HG02981 (cell line): ENCODE results near the gene TAF11L4.
"Not testable (repeated sequence)": the region's sequence is repeated elsewhere in the genome, so short reads cannot be mapped to it uniquely, and the experiment has no call there.

ENCODE experiments used
- ATAC-seq: cut with Tn5 transposase; IDR thresholded peaks from one replicate; pipeline ENCODE4 v1.9.1; 2021; ENCODE audit warnings: mild to moderate bottlenecking, moderate library complexity; ENCODE audit not compliant: unreplicated experiment

Gene TAF11L4

DNA sequence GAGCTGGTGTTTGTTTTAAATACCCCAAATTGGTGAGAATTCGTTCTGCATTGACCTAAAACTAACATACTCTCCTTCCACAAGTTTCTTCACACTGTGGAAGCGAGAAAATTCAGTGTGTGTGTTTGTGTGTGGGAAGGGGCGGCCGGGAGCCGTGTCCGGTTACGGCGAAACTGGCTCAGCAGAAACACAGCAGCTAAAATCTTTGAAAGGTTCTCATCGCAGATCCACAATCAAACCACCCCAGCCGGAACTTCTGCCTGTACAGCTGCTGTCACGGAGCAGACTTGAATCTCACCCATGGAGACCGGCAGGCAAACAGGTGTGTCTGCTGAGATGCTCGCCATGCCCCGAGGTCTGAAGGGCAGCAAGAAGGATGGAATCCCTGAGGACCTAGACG, at the start of gene TAF11L4:
TAF11L4 (plus strand) TSS at position 301 of the 400 bp plus-strand sequence.
- not testable (repeated sequence) for ATAC-seq

DNA sequence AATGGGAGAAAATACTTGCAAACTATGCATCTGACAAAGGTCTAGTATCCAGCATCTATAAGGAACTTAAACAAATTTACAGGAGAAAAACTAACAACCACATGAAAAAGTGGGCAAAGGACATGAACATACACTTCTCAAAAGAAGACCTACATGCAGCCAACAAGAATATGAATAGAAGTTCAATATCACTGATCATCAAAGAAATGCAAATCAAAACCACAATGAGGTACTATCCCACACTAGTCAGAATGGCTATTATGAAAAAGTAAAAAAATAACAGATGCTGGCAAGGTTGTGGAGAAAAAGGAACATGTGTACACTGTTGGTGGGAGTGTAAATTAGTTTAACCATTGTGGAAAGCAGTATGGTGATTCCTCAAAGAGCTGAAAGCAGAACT, 46.5 kb upstream of the TAF11L4 start:
- ATAC-seq = not testable (repeated sequence)

DNA sequence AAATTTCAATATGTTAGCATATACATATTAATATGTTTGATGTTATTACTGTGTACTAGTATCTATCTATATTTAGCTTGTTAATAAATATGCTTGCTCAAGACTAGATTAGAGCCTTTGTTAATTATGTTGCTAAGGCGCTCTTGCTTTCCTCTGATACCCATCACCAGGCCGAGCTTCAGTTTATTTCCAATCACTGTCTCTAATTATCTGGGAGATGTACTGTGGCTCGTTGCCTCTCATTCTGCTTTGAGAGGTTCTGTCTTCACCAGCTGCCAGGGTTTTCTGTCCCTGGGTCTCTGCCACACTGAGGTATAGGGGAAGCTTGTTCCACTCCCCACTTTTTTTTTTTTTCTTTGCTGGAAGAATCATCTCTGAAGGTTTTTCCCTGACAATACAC, 44.6 kb upstream of the TAF11L4 start:
- no peak for ATAC-seq

DNA sequence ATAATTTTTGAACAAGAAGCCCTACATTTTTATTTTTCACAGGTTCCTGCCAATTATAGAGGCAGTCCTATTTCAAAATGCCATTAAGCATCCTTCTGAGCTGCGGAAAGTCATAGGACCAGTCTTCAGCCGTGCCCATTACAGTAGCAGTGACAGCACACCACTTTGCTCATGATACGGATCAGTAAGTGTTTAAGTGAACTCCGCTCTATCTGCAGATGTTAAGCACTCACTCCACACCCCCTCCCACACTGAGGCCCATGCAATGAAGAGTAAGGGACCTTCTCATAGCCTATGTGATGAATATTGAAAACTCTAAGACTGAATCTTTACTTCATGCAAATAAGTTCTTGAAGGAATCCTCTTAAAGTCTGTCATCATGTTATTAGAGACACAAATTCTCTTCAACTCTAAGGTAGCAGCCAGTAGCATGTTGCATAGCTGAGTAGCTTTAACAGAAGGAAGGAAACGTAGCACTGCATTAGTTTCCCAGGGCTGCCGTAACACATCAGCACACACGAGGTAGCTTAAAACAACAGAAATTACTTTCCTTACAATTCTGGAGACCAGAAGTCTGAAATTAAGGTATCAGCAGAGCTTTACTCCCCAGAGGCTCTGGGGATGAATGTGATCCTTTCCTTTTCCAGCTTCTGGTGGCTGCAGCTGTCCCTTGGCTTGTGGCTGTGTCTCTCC, 43.9 kb upstream of the TAF11L4 start:
- no peak for ATAC-seq

DNA sequence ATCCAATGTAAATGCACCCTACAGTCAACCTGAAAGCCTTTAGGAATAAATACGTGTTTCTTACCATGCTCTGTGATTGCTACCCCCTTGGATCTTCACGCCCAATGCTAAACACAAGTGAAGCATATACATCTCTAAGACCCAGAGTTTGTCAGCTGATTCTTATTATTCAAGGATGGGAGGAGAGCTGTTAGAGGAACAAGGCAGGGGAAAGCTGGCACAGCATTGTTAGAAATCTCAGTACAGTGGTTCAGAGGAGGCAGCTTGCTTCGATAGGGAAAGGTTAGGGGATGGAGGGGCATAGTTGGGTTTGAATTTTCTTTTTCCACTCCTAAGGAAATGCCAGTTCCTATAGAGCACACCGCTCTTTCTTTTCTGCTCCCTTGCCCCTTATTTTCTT, 40.2 kb upstream of the TAF11L4 start:
- no peak for ATAC-seq

DNA sequence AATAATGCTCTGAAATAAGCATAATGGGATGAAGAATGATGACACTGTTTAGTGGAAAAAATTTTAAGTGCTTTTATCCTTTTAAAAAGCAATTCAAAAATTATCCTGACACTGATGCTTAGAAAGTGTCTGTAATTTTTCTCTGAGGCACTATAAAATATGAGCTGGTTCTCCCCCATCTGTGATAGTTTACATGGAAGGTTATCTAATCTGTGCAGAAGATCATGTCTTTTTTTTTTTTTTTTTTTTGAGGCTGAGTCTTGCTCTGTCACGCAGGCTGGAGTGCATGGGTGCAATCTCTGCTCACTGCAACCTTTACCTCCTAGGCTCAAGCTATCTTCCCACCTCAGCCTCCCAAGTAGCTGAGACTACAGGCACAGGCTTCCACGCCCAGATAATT, 38.8 kb upstream of the TAF11L4 start:
- no peak for ATAC-seq

DNA sequence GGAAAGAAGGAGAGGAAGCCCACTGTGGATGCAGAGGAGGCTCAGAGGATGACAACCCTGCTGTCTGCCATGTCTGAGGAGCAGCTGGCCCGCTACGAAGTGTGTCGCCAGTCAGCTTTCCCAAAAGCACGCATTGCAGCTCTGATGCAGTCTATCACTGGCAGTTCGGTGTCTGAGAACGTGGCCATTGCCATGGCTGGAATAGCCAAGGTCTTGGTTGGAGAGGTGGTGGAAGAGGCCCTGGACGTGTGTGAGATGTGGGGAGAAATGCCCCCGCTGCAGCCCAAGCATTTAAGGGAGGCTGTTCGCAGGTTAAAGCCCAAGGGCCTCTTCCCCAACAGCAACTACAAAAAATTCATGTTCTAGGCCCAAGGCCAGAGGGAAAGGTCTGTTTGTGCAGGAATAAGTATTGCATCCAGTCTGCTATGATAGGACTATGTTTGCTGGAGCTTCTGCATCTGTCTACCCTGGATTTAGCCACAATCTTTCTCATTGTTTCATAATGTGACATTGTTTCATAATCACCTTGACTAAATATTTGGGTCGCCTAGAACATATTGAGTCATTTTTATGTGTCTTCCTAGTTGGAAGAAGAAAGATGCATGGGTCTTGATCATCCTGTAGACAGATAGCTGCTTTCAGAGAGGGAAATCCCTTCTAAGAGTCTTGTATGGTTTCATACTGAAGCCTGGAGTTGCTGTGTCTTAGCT, 35.0 kb upstream of the TAF11L4 start:
- not testable (repeated sequence) for ATAC-seq

DNA sequence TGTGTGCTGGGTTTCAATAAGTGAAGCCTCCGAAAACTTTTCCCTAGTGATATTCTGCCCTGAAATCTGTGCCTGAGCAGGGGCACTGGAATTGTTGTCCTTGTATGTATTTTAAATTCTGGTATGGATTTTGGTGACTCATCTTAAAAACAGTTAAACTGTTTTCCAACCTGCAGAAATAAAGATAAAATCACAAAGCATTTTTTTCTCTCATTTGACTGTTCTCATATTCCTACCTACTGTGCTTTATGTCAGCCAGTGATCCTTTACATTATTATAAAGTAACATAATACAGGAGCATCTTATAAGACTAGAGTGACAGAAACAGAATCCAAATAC, 34.5 kb upstream of the TAF11L4 start:
- no peak for ATAC-seq

DNA sequence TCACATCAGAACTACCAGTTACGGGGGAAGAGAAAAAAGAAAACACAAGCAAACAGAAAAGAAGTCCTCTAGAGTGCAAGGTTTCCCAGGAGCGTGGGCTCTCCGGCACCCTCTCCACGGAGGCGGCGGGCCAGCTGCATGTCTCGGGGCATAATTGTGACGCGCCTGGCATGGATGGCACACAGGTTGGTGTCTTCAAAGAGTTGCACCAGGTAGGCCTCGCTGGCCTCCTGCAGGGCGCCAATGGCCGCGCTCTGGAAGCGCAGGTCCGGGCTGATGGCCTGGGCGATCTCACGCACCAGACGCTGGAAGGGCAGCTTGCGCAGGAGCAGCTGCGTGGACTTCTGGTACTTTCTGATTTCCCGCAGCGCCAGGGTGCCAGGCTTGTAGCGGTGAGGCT, 30.3 kb upstream of the TAF11L4 start:
- not testable (repeated sequence) for ATAC-seq

DNA sequence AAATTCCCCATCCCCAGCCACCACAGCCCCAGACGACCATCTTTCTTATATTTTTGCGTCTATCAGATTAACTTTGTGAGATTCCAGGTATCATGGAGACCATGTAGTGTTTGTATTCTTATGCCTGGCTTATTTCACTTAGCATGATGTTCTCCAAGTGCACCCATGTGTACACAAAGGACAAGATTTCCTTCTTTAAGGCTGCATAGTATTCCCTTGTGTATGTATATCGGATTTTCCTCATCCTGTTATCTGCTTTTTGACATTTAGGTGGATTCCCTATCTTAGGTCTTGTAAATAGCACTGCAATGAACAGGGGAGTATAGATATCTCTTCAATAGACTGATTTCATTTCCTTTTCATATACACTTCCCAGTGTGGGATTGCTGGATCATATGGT, 28.8 kb upstream of the TAF11L4 start:
- no peak for ATAC-seq

DNA sequence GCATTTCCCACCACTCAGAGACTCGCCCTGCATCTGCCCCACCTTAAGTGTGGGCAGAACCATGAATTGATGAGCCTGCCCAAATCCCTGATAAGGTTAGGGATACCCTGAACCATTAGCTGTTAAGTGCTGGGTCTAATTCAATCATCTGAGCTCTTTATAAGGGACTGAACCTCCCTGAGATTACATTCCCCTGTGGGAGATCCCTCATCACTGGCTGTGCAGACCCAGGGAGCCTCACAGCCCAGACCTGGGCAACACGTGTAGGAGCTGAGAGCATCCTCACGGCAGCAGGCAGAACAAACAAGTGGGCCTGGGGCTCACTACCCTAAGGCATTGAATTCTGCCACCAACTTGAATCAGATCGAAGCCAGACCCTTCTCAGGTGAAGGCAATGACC, 24.2 kb upstream of the TAF11L4 start:
- no peak for ATAC-seq

DNA sequence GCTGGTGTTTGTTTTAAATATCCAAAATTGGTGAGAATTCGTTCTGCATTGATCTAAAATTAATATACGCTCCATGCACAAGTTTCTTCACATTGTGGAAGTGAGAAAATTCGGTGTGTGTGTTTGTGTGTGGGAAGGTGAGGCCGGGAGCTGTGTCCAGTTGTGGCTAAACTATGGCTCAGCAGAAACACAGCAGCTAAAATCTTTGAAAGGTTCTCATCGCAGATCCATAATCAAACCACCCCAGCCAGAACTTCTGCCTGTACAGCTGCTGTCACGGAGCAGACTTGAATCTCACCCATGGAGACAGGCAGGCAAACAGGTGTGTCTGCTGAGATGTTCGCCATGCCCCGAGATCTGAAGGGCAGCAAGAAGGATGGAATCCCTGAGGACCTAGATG, 23.7 kb upstream of the TAF11L4 start, which contains the start of gene TAF11L2:
TAF11L2 (plus strand) TSS at position 301 of the 400 bp plus-strand sequence.
- ATAC-seq = not testable (repeated sequence)

DNA sequence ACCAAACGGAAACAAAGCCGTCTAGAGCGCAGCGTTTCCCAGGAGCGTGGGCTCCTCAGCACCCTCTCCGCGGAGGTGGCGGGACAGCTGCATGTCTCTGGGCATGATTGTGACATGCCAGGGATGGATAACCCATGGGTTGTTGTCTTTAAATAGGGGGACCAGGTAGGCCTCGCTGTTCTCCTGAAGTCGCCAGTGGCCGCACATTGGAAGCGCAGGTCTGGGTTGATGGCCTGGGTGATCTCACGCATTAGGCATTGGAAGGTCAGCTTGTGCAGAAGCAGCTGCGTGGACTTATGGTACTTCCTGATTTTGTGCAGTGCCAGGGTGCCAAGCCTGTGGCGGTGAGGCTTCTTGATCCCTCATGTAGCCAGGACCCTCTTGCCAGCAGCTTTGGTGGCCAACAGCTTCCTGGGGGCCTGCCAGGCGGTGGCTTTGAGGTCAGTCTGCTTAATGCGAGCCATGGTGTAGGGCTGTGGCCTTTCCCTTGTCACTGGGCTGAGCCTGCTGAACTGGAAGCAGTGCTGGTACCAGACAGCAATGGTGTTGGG, 9.8 kb upstream of the TAF11L4 start:
- ATAC-seq = no peak

DNA sequence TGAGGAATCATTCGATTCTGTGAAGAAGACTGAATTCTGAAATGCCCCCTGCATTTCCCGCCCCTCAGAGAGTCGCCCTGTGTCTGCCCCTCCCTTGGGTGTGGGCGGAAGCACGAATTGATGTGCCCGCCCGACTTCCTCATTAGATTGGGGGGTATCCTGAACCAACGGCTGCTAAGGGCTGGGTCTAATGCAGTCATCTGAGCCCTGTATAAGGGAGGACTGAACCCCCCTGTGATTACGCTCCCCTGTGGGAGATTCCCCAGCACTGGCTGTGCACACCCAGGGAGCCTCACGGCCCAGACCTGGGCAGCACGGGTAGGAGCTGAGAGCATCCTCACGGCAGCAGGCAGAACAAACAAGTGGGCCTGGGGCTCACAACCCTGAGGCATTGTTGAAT, 4.1 kb upstream of the TAF11L4 start:
- not testable (repeated sequence) for ATAC-seq

DNA sequence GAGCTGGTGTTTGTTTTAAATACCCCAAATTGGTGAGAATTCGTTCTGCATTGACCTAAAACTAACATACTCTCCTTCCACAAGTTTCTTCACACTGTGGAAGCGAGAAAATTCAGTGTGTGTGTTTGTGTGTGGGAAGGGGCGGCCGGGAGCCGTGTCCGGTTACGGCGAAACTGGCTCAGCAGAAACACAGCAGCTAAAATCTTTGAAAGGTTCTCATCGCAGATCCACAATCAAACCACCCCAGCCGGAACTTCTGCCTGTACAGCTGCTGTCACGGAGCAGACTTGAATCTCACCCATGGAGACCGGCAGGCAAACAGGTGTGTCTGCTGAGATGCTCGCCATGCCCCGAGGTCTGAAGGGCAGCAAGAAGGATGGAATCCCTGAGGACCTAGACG, 3.5 kb upstream of the TAF11L4 start, which contains the start of gene TAF11L3:
TAF11L3 (plus strand) TSS at position 301 of the 400 bp plus-strand sequence.
- ATAC-seq = not testable (repeated sequence)

DNA sequence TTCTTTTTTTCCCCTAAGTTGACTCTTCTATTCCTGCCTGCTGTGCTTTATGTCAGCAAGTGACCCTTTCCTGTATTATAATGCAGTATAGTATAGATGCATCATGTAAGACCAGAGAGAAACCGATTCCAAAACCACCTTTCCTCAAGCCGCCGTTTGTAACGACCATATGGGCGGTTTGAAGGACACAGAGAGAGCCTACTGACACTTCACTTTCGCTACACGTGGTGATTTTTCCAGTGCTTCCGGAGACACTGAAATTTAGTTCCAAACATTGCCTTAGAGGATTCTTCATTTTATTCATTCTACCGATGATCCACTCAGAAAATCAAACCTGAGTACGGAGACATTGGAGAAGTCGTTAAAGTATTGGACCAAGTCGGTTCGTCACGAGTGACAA, 2.1 kb upstream of the TAF11L4 start:
- ATAC-seq = not testable (repeated sequence)

DNA sequence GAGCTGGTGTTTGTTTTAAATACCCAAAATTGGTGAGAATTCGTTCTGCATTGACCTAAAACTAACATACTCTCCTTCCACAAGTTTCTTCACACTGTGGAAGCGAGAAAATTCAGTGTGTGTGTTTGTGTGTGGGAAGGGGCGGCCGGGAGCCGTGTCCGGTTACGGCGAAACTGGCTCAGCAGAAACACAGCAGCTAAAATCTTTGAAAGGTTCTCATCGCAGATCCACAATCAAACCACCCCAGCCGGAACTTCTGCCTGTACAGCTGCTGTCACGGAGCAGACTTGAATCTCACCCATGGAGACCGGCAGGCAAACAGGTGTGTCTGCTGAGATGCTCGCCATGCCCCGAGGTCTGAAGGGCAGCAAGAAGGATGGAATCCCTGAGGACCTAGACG, 3.3 kb downstream of the TAF11L4 start, which contains the start of gene TAF11L5:
TAF11L5 (plus strand) TSS at position 301 of the 400 bp plus-strand sequence.
- ATAC-seq = not testable (repeated sequence)

DNA sequence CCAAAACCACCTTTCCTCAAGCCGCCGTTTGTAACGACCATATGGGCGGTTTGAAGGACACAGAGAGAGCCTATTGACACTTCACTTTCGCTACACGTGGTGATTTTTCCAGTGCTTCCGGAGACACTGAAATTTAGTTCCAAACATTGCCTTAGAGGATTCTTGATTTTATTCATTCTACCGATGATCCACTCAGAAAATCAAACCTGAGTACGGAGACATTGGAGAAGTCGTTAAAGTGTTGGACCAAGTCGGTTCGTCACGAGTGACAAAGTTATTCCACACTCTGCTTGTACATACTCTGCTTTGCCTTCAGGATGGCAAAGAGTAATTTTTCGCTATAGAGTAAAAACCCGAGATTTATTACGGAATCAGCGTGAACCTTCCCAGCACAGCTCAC, 4.9 kb downstream of the TAF11L4 start:
- ATAC-seq = not testable (repeated sequence)

DNA sequence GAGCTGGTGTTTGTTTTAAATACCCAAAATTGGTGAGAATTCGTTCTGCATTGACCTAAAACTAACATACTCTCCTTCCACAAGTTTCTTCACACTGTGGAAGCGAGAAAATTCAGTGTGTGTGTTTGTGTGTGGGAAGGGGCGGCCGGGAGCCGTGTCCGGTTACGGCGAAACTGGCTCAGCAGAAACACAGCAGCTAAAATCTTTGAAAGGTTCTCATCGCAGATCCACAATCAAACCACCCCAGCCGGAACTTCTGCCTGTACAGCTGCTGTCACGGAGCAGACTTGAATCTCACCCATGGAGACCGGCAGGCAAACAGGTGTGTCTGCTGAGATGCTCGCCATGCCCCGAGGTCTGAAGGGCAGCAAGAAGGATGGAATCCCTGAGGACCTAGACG, 6.8 kb downstream of the TAF11L4 start, which contains the start of gene TAF11L6:
TAF11L6 (plus strand) TSS at position 301 of the 400 bp plus-strand sequence.
- not testable (repeated sequence) for ATAC-seq
